NT2/D1 (cell line): ENCODE data around the gene SRCIN1.

Experiments used
- SUZ12 ChIP-seq: IDR thresholded peaks from 2 replicates; pipeline ENCODE4 v1.6.1; 2011; ENCODE audit not compliant: insufficient read length, insufficient read depth; ENCODE audit errors: extremely low read depth
- YY1 ChIP-seq: IDR thresholded peaks from 2 replicates; pipeline ENCODE4 v1.6.1; 2011; ENCODE audit not compliant: insufficient read length, insufficient read depth
- ZNF274 ChIP-seq: IDR thresholded peaks from 2 replicates; pipeline ENCODE4 v1.6.1; 2011; ENCODE audit warnings: mild to moderate bottlenecking, low read depth, low read length

DNA sequence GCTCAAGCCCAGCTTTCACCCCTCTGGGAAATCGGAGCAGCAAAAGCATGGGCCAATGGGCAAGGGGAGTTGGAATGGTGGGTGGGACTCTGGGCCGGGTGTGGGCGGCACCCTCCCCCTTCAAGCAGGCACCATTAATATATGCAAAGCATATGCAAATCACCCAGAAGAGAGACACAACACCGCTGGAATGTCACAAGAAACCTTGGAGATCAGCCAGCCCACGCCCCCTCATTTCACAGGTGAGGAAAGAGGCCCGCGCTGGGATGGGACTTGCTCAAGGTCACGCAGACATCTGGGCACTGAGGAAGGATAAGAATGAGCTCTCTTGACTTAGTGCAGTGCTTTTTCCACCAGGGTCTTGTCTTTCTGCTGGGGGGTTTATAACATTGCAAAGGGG, 4.8 kb downstream of the SRCIN1 start:
- TF ChIP-seq SUZ12 (no peak), ZNF274 (no peak), YY1 (no peak)
